ENCODE results near the gene MACROD2. TPM values are rescaled to one million over a fixed set of nuclear protein-coding genes. Genes with fewer than 3 reads are reported as not detected.

The MACROD2 gene
- polyA plus RNA-seq, 1 donor (not counting 4 experiments of a cell fraction or from before 2014, with no cell fraction given), result 0.71 TPM

- Histone ChIP-seq H4K20me1 (ENCODE audit: control insufficient read depth, extremely low read depth, insufficient read depth, low read length) (no peaks in the 10 kb centered on the region), H3K27ac (ENCODE audit: control insufficient read depth, insufficient read depth, low read length) (no peak overlapping the region), H3K4me1 (ENCODE audit: control insufficient read depth, extremely low read depth, insufficient read depth, low read length) (no peaks in the 10 kb centered on the region), H3K9me1 (ENCODE audit: control insufficient read depth, extremely low read depth, insufficient read depth, low read length) (no peaks in the 10 kb centered on the region), H3K36me3 (ENCODE audit: control insufficient read depth in 2 of 2, extremely low read depth in 1 of 2, insufficient read depth in 2 of 2, low read length in 2 of 2) (no peaks in the 10 kb centered on the region), H3K27me3 (ENCODE audit: control insufficient read depth, extremely low read depth, insufficient read depth, low read length) (no peaks in the 10 kb centered on the region), H3K9ac (ENCODE audit: control insufficient read depth, extremely low read depth, insufficient read depth, low read length) (no peak overlapping the region), H3K4me2 (ENCODE audit: control insufficient read depth, extremely low read depth, insufficient read depth, low read depth, low read length) (no peak overlapping the region), H3K9me3 (ENCODE audit: control insufficient read depth, low read depth, low read length) (no peaks in the 10 kb centered on the region), H3K79me2 (ENCODE audit: control insufficient read depth, insufficient read depth, low read length) (no peaks in the 10 kb centered on the region), H3K4me3 (ENCODE audit: control insufficient read depth in 2 of 3, extremely low read depth in 1 of 3, insufficient read depth in 2 of 3, low read depth in 1 of 3, low read length in 3 of 3) (no peak overlapping the region), H2AFZ (ENCODE audit: control insufficient read depth, low read length) (no peak overlapping the region)
- FAIRE-seq (no peak), DNase-seq (ENCODE audit: low read depth, low spot score) (peak; percentile 4)
- dilution Hi-C loops (cut with MboI; ENCODE audit: extremely low pct_ligation_motif_present, low sequenced_read_pairs), result no loop called here
- TF ChIP-seq EZH2 (IDR thresholded peaks at IDR 0.05; ENCODE audit: low read length) (no peak), CTCF (optimal IDR thresholded peaks at IDR 0.05 in 1 of 3, IDR thresholded peaks at IDR 0.05 in 1 of 3, conservative IDR thresholded peaks at IDR 0.05 in 1 of 3; ENCODE audit: extremely low read depth in 1 of 3, insufficient read depth in 2 of 3, low read length in 3 of 3) (no peak)
Measured at GRCh38 chr20:15619816-15620215, 1624.5 kb downstream of the MACROD2 start.

GRCh38 chr20:15622368-15622767 is 1627.1 kb downstream of the MACROD2 start:
- Histone ChIP-seq H3K27me3 (ENCODE audit: control insufficient read depth, extremely low read depth, insufficient read depth, low read length) (no peaks in the 10 kb centered on the region), H3K79me2 (ENCODE audit: control insufficient read depth, insufficient read depth, low read length) (no peaks in the 10 kb centered on the region), H3K4me3 (ENCODE audit: control insufficient read depth in 2 of 3, extremely low read depth in 1 of 3, insufficient read depth in 2 of 3, low read depth in 1 of 3, low read length in 3 of 3) (no peak overlapping the region), H3K27ac (ENCODE audit: control insufficient read depth, insufficient read depth, low read length) (no peak overlapping the region), H3K9me1 (ENCODE audit: control insufficient read depth, extremely low read depth, insufficient read depth, low read length) (no peaks in the 10 kb centered on the region), H3K4me2 (ENCODE audit: control insufficient read depth, extremely low read depth, insufficient read depth, low read depth, low read length) (no peak overlapping the region), H3K9ac (ENCODE audit: control insufficient read depth, extremely low read depth, insufficient read depth, low read length) (no peak overlapping the region), H3K9me3 (ENCODE audit: control insufficient read depth, low read depth, low read length) (no peaks in the 10 kb centered on the region), H4K20me1 (ENCODE audit: control insufficient read depth, extremely low read depth, insufficient read depth, low read length) (no peaks in the 10 kb centered on the region), H2AFZ (ENCODE audit: control insufficient read depth, low read length) (no peak overlapping the region), H3K36me3 (ENCODE audit: control insufficient read depth in 2 of 2, extremely low read depth in 1 of 2, insufficient read depth in 2 of 2, low read length in 2 of 2) (no peaks in the 10 kb centered on the region), H3K4me1 (ENCODE audit: control insufficient read depth, extremely low read depth, insufficient read depth, low read length) (no peaks in the 10 kb centered on the region)
- TF ChIP-seq EZH2 (IDR thresholded peaks at IDR 0.05; ENCODE audit: low read length), result no peak
- no peak for TF ChIP-seq CTCF (optimal IDR thresholded peaks at IDR 0.05 in 1 of 3, IDR thresholded peaks at IDR 0.05 in 1 of 3, conservative IDR thresholded peaks at IDR 0.05 in 1 of 3; ENCODE audit: extremely low read depth in 1 of 3, insufficient read depth in 2 of 3, low read length in 3 of 3)
- DNase-seq (ENCODE audit: low read depth, low spot score) (no peak), FAIRE-seq (no peak)
- dilution Hi-C loops (cut with MboI; ENCODE audit: extremely low pct_ligation_motif_present, low sequenced_read_pairs), result no loop called here
